Measurements from ENCODE around the gene ANAPC16. TPM values are rescaled to one million over a fixed set of nuclear protein-coding genes. Genes with fewer than 3 reads are reported as not detected.
A peak's percentile ranks its signal among the peaks of the same experiment; 100 is the strongest.
"Not testable (repeated sequence)": the region's sequence is repeated elsewhere in the genome, so short reads cannot be mapped to it uniquely, and the experiment has no call there.

The ANAPC16 gene
- total RNA-seq, 3 donors from 2014 or later = 104 to 155 (median 112) TPM

DNA sequence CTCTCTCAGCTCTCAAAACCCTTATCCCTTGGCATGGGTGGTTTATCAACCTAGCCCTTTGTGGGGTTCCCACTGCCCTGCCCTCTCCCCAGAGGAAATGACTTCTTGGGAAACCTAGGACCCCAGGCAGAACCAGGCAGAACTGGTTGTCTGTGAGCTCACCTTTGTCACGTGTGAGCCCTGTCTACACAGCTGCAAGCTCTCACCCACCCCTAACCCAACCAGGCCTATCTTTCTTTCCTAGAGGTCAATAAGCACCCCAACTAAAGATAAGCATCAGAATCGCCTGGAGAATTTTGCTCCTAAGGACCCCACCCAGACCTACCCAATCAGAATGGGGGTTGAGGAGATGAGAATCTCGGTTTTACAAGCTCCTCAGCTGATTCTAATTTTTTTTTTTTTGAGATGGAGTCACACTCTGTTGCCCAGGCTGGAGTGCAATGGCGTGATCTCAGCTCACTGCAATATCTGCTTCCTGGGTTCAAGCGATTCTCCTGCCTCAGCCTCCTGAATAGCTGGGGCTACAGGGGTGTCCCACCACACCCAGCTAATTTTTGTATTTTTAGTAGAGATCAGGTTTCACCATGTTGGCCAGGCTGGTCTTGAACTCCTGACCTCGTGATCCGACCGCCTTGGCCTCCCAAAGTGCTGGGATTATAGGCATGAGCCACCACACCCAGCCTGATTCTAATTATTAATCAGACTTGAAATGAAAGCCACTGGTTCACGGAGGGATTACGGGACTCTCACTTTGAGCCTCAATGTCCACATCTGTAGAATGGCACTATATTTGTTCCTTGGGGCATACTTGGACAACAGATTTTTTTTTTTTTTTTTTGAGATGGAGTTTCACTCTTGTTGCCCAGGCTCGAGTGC, 50.4 kb downstream of the ANAPC16 start:
- TF ChIP-seq, protein P1, sequence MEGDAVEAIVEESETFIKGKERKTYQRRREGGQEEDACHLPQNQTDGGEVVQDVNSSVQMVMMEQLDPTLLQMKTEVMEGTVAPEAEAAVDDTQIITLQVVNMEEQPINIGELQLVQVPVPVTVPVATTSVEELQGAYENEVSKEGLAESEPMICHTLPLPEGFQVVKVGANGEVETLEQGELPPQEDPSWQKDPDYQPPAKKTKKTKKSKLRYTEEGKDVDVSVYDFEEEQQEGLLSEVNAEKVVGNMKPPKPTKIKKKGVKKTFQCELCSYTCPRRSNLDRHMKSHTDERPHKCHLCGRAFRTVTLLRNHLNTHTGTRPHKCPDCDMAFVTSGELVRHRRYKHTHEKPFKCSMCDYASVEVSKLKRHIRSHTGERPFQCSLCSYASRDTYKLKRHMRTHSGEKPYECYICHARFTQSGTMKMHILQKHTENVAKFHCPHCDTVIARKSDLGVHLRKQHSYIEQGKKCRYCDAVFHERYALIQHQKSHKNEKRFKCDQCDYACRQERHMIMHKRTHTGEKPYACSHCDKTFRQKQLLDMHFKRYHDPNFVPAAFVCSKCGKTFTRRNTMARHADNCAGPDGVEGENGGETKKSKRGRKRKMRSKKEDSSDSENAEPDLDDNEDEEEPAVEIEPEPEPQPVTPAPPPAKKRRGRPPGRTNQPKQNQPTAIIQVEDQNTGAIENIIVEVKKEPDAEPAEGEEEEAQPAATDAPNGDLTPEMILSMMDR (IDR thresholded peaks at IDR 0.05) = no peak
- TF ChIP-seq POLR2A (IDR thresholded peaks at IDR 0.05) (no peak), POLR2AphosphoS5 (IDR thresholded peaks at IDR 0.05) (no peak)
- Histone ChIP-seq H3K9me3 (no peaks in the 10 kb centered on the region), H3K4me3 (no peak overlapping the region), H3K27ac (no peak overlapping the region), H3K36me3 (no peaks in the 10 kb centered on the region), H3K27me3 (no peaks in the 10 kb centered on the region), H3K4me1 (peaks cover 4% of the 10 kb centered on the region in 2 donors)
- no peak for DNase-seq (ENCODE audit: low spot score in 2 of 2)
- intact Hi-C loops (cut with DNase I; ENCODE audit: low total_unique reads) = loop anchor here (5.0 kb wide), 1 partner anchor 774 kb away; no protein-coding TSS in a partner anchor

DNA sequence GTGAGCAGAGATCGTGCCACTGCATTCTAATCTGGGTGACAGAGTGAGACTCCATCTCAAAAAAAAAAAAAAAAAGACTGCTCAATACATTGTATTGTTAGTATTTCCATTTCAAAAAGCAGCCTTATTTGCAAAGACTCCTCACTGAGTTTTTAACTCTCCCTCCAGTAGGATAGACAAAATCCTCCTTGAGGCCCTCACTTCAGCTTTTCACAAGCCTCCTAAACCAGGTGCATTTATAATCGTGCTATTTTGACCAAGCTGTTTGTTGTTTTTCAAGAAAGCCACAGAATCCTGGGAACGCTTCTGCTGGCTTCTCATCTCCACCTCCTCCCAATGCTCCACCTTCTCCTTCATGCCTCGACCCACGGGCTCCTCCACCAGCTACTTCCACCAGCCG, 51.6 kb downstream of the ANAPC16 start:
- DNase-seq (ENCODE audit: low spot score in 2 of 2) = no peak
- Histone ChIP-seq H3K4me3 (no peak overlapping the region), H3K36me3 (no peaks in the 10 kb centered on the region), H3K4me1 (no peaks in the 10 kb centered on the region), H3K27ac (no peak overlapping the region), H3K9me3 (no peaks in the 10 kb centered on the region), H3K27me3 (no peaks in the 10 kb centered on the region)
- intact Hi-C loops (cut with DNase I; ENCODE audit: low total_unique reads) = loop anchor here (5.0 kb wide), 1 partner anchor 775 kb away; no protein-coding TSS in a partner anchor
- no peak for TF ChIP-seq POLR2AphosphoS5 (IDR thresholded peaks at IDR 0.05)
- TF ChIP-seq POLR2A (IDR thresholded peaks at IDR 0.05) = no peak
- TF ChIP-seq, protein P1 (IDR thresholded peaks at IDR 0.05) = no peak

DNA sequence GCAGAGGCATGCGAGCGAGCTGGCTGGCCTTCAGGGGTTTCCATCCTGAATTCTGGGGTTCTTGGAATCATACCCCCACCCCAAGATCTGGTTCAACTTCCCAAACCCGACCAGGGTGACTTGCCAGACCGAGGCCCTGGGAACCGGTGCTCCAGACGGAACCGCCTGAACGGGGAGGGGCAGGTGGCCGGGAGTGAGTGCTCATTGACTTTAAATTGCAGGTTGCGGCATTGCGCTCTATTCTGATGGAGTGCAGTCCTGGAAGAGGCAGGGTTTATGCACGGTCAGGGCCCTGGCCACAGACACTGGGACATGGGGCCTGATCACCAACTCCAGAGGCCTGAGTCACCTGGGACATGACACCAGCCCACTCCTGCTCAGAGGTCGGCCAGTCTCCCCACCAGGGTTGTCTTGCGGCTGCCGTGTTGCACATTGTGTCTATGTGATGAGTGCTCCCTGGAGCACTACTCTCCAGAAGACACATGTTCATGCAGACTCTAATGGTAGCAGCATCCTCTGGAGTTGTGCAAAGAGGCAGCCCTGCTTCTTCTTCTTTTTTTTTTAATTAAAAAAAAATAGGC, 52.1 kb downstream of the ANAPC16 start:
- H3K4me1 ChIP-seq = no peaks in the 10 kb centered on the region
- DNase-seq (ENCODE audit: low spot score in 2 of 2) = no peak
- TF ChIP-seq POLR2A (IDR thresholded peaks at IDR 0.05) = no peak
- TF ChIP-seq, protein P1 (IDR thresholded peaks at IDR 0.05) = no peak
- TF ChIP-seq POLR2AphosphoS5 (IDR thresholded peaks at IDR 0.05) = no peak
- no peak overlapping the region for H3K4me3 ChIP-seq
- H3K9me3 ChIP-seq = no peaks in the 10 kb centered on the region
- no peaks in the 10 kb centered on the region for H3K27me3 ChIP-seq
- intact Hi-C loops (cut with DNase I; ENCODE audit: low total_unique reads) = loop anchor here (5.0 kb wide), 1 partner anchor 776 kb away; no protein-coding TSS in a partner anchor
- H3K36me3 ChIP-seq = no peaks in the 10 kb centered on the region
- no peak overlapping the region for H3K27ac ChIP-seq

DNA sequence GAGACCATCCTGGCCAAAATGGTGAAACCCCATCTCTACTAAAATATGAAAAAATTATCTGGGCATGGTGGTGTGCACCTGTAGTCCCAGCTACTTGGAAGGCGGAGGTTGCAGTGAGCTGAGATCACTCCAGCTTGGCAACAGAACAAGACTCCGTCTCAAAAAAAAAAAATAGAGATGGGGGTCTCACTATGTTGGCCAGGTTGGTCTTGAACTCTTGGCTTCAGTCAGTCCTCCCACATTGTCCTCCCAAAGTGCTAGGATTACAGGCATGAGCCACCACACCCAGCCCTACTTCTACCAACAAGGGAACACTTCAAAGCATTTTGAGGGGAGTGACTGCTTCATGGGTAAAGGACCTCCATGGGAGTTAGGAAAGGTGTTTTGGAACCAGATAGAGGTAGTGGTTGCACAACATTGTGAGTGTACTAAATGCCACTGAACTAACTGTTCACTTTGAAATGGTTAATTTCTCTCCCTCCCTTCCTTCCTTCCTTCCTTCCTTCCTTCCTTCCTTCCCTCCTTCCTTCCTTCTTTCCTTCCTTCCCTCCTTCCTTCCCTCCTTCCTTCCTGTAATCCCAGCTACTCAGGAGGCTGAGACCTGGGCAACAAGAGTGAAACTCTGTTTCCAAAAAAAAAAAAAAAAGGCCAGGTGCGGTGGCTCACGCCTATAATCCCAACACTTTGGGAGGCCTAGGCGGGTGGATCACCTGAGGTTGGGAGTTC, 52.8 kb downstream of the ANAPC16 start:
- not testable (repeated sequence) for DNase-seq (ENCODE audit: low spot score in 2 of 2); H3K27me3 ChIP-seq; H3K27ac ChIP-seq; H3K36me3 ChIP-seq; H3K9me3 ChIP-seq; H3K4me1 ChIP-seq; H3K4me3 ChIP-seq
- intact Hi-C loops (cut with DNase I; ENCODE audit: low total_unique reads) = loop anchor here (5.0 kb wide), 1 partner anchor 776 kb away; no protein-coding TSS in a partner anchor

DNA sequence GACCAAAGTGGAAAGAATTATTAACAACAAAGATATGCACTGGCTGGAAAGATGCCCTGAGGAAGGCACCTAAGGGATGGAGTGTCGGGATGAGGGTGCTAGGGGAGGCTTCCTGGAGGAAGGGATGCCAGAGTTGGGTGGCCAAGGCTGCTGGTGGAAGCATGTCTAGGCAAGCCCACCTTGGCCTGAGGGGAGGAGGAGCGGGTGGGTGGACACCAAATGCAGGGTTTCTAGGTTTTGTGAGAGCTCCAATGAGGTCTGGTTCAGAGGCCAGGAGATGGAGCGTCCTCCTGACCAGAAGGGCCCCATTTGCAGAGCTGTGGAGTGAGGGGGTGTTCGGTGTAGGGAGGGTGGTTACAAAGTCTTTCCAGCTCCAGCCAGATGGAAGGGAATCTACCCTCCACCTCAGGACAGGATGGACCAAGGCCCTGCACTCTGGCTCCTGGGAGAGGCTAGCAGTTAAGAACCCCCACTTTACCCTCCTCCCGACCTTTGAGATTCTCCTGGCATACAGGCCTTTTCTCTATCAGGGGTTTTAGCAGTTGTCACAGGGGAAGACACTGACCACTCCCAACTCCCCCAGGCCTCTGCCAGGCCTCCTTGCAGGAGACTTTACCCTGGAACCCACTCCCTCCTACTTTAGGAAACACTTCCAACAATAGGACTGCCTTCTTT, 54.9 kb downstream of the ANAPC16 start:
- TF ChIP-seq POLR2AphosphoS5 (IDR thresholded peaks at IDR 0.05) = no peak
- TF ChIP-seq, protein P1 (IDR thresholded peaks at IDR 0.05) = no peak
- no peak for TF ChIP-seq POLR2A (IDR thresholded peaks at IDR 0.05)
- DNase-seq (ENCODE audit: low spot score in 2 of 2) = no peak
- Histone ChIP-seq H3K36me3 (no peaks in the 10 kb centered on the region), H3K4me3 (no peak overlapping the region), H3K27me3 (no peaks in the 10 kb centered on the region), H3K9me3 (no peaks in the 10 kb centered on the region), H3K27ac (peak overlapping the region in 1 of 2 donors; percentile 28), H3K4me1 (no peaks in the 10 kb centered on the region)
- intact Hi-C loops (cut with DNase I; ENCODE audit: low total_unique reads) = no loop called here
